Fibroblast of upper back skin (primary cell): ENCODE measurements around the gene MEF2C.

Source experiments
- DNase-seq: peaks from one replicate; pipeline ENCODE4 v3.0.0-alpha.2; 2013

MEF2C gene

DNA sequence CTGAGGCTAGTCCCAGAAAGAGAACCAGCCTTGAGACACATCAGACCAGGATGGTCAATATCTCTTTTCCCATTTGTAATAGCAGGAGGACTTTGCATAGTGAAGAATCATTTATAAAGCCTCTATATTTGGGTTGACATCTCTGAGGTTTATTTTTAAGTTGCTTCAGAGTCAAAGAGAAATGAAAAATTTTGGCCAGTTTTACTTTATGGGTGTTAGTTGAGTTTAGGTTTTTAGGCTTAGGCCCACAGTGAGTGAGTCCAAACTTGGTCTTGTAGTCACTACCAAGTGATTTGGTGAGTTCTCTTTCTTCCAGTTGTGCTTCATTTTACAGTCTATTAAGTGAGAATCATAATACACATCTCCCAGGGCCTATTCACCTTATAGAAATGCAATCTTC lies 5.3 kb upstream of the MEF2C start:
- no peak for DNase-seq

DNA sequence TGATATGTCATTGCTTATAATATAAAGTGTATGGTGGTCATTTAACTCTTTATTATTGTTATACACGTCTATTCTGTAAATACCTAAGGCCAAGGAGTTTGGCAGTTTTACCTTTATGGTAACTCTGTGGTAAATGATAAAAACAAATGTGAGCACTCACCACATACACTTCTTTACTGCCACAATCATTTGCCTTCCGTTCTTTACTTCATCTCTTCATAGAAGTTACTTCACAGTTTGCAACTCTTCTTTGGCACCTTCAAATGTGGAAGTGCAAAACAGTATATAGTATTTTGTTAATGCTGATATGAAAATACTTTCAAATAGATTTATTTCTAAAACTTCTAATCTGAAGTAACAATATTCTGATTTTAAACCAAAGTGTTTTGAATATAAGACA lies 4.4 kb upstream of the MEF2C start:
- no peak for DNase-seq

DNA sequence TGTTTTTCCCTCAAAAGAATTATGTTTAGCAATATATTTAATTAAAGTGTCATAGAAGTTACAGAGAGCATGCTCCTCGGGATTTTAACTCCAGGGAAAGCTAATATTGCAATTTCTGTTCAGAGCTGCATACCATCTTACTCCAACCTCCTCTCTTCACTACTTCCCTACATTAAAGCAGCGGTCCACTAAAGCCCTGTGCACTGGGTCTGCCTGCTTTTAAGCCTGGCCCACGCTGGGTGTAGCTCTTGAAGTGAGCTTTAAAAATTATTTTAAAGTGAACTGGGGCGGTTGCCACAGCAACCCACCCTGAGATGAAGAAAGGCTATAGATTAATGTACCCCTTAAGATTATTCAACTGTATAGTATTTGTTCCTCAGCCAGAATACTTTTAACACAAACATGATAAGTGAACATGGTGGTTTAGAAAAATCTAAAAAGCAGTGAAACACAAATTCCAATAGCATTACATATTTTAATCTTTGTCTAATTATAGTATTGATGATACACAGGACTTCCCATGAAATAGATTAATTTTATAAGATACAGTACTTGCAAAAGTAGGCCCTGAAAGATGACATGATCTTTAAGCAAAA lies 3.9 kb upstream of the MEF2C start:
- DNase-seq = peak; percentile 72

DNA sequence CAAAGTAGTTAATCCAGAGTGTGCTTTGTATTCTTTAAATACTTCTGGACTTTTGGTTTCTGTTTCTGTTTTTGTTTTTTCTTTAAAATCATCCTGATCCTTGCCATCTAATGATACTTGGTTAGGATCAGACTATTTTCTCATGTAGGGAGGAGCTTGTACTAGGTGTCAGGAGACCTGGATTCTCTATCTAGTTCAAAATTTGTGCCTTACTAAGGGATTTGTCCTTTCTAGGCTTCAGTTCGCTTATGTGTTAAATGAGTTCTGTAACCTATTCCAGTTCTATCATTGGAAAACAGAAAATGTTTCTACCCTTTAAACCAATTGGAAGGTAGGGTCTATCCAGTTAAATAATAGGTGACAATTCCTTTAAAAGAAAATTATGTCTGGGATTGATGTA lies 3.3 kb upstream of the MEF2C start:
- DNase-seq = no peak

DNA sequence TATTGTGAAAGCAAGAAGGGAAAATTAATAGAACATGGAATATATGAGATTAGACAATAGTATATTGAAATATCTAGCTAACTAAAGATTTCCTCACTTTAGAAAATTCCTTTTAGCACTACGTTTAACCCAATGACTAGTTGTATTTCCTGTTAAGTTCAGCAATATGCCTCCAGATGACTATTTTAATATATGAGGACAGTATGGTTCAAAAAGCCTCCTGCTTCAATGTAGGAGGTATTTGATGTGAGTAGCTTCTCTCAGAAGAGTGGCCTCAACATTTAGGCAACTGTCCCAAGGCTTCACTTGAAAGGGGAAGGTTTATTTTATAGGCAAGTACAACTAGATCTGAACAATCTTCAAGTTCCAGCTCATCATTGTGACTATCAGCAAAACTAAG lies 2.0 kb upstream of the MEF2C start:
- no peak for DNase-seq

DNA sequence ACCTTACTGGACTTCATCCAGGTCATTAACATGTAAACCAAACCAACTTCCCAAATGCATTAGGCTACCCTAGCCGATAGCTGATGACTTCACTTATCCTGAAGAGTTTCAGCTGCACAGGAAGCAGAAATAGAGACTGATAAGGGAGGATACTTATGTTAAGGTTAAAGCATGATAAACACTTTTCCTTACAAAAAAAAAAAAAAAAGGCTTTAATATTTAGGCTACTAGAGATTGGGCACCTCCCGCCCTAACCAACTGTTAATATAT lies 1.6 kb upstream of the MEF2C start:
- DNase-seq = no peak

DNA sequence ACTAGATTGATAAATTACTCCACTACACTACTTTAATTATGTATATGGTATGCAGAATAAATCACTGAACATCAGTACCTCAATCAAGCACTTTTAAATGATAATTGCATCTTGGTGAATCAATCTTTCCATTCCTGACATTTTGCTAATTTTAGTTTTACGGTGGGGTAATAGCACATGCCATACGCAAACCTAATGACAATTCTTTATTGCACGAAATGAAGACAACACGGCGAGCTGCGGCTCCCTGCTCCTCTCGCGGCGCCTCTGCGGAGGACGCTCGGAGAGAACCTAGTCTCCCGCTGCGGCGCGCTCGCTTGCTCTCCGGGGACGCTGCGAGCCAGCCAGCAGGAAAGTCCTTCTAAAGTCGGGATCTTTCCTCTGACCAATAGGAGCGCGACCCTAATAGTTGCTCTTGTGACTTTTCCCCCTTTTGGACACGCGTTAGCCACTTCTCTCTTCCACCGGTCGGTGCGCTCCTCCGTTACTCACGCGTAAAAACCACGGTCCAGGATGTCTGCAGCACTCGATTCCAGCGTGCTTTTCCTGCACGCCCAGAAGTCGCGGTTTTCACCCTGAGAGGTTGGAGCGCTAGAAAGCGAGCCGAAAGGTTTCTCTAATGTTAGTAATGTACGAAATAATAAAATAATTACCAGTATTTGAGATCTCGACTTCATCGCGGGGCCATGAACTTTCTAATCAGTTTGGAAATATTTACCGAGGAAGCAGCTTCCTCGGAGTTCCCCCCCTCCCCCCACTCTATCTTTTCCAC lies 1.0 kb upstream of the MEF2C start:
- peak; percentile 72 for DNase-seq

DNA sequence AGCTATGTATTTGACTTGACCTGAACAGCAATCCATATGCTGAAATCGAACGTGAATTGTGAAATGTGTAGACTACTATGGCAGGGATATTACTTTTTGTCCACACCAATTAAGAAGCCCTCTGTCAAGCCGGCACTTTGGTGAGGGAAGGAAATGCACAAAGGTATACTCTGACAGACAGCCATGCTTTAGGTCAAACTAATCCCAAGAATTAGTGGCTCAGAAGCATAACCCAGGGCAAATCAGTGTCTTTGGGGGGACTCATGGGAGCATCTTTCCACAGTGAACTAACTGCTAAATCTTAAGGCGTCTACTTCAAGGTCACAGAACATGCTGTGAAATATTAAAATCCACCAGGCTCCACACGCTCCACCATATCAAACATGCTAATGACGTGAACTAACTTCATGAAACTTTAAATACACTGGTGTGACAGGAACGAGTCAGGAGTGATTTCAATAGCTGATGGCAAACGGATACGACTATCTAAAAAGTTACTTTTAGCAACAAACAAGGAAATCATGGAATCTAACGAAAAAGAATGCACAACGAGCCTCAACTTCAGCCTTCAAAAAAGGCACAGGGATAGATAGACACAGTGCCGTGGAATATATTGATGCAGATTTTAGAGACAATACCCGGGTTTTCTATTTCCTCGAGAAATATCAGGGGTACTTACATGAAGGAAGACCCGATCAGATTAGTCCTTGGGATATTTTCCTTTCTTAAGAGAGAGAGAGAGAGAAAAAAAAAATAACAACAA lies 527 bp downstream of the MEF2C start:
- DNase-seq = no peak

DNA sequence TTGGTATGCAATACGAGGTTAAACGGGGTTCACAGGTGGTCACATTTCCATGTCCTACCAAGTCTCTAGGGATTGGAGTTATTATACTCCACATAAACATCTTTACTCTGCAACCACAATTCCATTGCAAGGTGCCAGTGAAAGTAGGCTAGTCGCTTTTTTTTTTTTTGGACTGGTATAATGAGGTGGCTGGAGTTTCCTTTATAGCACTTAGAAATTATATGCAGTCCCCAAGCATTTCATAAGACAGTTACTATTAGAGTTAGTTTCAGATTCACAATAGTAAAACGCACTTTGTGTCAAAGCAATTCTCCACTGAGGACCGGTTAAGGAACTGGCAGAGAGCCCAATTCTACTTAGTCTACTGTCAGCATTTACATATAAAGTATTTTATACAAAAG lies 1.4 kb downstream of the MEF2C start:
- no peak for DNase-seq

DNA sequence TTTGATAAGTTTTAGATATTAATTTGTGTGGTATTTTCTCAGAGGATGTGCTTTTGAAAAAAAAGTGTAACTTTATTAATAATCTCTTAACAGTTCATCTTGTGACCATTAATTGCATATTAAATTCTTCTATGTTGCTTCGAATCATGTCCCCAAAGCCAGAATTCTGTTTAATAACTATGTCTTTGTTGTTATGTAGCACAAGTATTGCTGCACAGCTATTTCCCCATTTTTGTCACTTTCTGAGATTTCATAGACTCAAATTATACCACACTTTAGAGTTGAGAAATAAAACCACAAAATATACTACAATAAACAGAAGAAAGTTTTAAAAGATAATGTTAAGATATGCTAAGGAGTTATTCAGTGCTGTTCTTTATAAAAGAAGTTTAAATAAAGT lies 2.8 kb downstream of the MEF2C start:
- no peak for DNase-seq

DNA sequence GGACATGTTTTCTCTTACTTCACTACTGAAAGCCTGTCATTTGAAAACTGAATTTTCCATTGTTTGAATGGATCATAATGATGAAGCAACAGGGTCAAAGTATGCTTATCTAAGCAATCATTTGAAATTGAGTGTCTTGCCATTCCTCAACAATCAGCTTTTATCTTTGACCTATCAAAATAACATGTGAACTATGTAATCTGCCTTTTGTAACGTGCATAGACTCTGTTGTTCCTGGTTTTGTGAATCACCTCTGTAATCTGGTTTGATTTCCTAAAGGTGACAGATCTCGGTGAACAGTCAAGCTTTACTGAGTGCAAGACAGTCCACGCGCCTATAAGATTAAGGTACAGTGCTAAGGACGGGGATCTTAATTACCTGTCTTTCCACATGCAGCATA lies 3.3 kb downstream of the MEF2C start:
- no peak for DNase-seq

DNA sequence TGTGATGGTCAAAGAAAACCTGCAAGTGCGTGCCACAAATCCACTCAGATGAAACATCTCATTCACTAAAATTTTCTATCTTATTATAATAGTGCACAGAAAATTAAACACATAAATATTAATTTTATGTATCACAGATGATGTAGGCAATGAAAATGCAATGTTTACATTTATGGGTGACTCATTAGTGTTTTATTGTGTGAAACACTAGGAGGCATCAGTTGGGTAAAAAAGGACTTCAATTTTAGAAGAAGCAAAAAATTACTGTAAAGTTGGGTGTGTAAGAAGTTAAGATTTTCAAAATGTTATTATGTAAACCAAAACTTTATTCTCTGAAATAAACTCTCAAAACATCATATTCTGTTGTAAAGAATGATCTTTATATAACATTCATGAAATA lies 4.0 kb downstream of the MEF2C start:
- DNase-seq = no peak

DNA sequence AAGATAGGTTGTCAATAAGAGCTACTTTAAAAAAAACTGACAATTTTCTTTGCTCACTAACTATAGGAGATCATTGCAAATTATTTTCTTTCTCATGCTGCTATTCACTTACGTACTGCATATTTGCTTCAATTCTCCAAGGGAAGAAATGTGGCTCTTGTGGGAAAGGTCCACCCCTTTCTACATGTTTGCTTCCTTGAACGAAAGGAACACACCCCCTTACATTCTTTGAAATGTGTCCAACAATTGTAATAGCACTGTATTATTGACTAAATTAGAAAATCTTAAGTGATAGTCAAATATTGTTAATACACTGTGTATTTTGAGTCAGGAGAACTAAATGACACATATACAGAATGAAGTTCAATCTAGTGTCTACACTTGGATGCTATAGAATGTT lies 5.2 kb downstream of the MEF2C start:
- DNase-seq = peak; percentile 58

DNA sequence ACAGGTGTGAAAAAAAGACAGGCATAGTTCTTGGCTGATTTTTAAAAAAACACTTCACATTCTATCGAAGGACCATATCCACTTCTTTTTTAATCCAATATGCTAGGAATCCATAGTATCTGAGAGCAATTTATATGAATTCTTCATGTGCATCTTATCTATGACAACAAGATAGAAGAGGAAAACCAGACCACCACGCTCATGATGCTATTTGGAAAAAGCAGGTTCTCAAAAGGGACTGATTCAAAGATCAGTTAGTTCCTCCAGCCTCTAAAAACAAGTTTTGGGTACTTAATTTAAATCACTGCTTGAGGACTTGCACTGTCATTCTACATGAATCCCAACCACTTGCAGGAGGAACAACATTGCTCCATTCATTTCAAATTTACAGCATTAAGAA lies 6.3 kb downstream of the MEF2C start:
- no peak for DNase-seq

DNA sequence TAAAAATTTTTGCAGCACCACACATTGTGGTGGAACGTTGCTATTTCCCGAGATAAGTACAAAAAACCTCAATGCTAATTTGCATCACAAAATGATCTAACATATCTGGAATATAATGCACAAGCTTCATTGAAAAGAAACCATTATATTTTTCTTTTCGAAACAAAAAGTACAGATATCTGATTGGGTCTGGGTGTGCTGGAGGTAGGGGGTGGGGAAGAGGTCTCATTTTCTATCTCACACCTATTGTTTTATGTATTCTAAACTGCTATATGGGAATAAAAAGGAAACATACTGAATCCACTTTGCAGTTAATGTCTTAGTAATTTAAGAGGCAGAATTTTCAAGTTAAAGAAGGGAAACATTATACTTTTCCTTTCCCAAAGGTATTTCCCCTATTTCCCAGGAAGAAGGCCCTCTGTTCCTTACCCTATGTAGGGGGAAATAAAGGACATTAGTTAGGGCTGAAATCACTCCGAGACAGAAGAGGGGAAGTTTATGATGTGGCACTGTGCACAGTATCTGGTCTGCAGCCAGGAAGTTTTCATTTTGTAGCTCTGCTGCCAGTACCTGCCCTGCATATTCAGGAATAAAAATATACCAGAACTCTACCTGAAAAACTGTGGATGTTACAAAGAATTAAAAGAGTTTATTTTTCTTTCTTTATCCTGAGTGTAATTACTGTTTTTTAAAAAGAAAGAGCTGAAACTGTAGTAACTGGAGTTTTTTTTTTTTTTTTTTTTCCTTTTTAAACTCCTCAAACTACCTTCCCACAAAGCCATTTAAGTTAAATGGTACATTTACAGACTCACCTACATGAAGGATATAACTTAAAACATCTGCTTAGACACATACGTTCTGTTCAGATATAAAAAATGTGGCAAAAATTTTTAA lies 7.4 kb downstream of the MEF2C start:
- DNase-seq = no peak

DNA sequence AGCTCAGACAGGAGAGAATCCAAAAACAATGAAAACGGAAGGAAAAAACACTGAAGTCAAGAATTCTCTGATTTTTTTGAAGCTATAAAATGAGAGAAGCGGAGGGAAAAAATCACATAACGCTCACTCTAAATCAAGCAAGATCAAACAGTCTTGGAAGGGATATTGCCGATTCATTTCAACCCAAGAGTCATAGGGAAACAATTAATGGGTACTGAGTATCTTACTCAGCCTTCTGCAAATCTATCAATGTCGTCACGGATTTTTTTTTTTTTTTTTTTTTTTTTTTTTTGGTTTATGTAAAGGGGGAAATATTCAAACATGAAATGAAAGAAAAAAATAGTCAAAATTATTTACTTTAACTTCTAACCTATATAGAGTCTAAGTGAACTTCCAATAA lies 9.5 kb downstream of the MEF2C start:
- DNase-seq = no peak

DNA sequence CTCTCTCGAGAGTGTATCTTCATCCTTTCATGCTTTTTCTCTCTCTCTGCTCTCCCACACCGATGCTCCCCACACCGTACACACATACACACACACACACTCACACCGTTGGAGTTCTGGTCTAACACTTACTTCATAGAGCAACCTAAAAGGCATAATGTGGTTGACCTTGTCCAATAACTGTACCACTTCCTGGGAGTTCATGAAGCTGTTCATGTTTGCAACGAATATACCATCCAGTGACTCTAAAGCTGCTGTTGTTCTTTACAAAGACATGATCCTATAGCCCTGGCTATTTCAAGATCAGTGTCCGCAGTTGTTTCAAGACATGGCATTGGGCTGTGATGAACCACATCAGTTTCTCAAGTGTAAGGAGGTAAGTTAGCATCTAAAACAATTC lies 10.0 kb downstream of the MEF2C start:
- DNase-seq = no peak

DNA sequence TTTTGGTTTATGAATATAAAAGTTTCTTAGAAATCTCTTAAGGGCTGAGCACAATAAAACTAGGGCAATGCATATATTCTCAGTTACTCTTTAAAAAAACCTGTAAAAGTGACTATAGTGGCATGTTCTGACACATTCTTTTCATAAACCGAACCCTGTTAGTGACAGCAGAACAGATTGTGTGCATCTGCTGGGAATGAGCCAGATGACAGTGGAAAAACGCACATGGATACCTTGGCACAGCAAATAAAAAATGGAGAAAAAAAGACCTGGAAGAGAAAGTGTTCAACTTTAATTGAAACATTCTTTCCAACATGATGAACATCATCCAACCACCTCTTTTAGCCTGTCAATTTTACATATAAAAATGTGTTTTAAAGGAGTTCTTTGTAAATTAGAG lies 12.7 kb downstream of the MEF2C start:
- no peak for DNase-seq

DNA sequence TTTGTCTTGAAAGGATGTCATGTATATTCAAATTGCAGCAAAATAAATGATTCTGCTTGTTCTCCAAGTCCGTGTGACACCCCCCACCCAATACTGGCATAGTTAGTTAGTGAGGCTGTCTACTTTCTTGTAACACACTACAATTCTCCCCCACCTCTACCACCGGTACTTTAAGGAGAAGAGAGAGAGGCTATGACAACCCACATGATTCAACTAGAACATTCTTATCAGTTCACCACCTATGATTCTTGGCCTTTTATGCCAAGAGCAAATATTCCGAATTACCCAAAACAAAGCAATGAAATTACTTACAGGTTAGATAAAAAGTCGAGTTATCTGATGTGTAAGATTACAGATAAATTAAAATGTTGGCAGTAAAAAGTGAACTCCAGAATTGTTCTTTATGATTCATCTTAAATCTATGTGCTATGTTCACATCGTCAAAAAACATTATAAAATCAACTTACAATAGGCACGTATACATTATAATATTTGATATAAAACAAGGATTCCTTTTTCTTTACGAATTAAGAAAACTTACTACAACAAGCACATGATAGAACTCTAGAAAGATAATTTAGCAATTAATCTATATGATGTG lies 14.4 kb downstream of the MEF2C start:
- DNase-seq = no peak

DNA sequence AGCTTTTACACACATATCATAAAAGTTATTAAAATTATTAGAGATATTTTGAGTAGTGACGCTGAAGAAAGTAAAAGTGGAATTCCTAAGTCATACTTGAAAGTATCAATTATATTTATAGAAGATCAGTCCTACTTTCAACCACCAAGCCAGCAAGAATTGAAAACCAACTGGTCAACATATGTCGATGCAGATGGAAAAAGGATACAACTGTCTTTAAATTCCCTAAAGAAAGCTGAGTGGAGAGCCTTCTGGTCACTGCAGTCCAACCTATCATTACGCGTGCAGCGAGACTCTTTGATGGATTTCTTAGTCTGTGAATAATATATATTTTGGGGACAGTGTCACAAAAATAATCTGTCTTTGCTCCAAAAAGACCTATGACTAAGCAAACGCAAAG lies 15.3 kb downstream of the MEF2C start:
- no peak for DNase-seq

DNA sequence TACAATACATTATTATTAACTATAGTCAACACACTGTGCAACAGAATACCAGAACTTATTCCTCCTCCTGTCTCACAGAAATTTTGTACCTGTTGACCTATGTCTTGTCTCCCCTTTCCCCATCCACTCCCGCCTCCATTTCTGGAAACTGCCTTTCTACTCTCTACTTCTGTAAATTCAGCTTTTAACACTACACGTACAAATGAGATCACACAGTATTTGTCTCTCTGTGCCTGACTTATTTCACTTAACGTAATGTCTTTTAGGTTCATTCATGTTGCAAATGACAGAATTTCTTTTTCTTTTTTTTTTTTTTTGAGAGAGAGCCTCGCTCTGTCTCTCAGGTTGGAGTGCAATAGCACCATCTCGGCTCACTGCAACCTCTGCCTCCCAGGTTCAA lies 19.5 kb downstream of the MEF2C start:
- no peak for DNase-seq

DNA sequence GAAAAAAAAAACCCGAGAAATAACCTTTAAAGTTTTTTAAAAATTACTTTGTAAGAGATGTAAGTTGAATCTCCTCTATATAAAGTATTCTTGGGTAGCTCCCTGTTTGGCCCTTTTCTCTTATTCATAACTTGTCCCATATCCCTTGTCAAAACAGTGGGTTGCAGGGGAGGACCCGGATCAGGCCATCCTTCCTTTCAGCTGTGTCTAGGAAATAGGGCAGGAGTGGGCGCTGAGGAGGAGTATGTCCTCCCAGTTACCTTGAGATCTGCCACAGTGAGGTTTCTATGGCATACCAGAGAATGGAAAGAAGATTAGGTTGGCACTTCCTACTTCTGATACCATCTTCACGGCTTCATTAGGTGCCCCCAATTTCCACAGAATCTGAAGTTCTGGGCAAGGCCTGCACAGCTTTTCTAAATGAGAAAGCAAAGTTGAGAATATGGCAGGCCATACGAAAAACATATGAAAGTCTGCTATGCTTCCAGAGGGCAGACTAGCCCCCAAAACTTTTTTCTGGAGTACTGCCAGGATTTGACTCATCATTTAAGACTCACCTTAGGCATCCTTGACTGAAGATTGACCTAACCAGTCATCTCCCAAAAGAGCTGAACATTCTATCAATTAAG lies 20.3 kb downstream of the MEF2C start:
- no peak for DNase-seq

DNA sequence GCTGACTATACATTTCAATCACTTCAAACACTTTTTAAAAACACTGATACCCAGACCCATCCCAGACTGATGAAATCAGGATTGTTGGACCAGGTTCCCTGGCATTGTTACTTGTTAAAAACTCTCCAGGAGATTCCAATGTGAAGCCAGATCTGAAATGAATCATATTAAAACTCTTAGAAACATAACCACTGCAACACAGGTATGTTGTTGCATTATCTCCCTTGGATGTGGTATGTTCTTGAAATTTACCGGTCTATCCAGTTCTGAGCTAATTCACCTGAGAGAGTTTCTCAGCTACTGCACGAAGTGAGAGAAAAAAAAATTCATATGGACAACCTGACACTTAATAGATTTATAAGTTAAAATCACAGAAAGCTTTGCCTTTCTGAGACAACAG lies 21.8 kb downstream of the MEF2C start:
- peak; percentile 41 for DNase-seq
